ENCODE data around the gene PSMD10.

Gene PSMD10, protein sequence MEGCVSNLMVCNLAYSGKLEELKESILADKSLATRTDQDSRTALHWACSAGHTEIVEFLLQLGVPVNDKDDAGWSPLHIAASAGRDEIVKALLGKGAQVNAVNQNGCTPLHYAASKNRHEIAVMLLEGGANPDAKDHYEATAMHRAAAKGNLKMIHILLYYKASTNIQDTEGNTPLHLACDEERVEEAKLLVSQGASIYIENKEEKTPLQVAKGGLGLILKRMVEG

DNA sequence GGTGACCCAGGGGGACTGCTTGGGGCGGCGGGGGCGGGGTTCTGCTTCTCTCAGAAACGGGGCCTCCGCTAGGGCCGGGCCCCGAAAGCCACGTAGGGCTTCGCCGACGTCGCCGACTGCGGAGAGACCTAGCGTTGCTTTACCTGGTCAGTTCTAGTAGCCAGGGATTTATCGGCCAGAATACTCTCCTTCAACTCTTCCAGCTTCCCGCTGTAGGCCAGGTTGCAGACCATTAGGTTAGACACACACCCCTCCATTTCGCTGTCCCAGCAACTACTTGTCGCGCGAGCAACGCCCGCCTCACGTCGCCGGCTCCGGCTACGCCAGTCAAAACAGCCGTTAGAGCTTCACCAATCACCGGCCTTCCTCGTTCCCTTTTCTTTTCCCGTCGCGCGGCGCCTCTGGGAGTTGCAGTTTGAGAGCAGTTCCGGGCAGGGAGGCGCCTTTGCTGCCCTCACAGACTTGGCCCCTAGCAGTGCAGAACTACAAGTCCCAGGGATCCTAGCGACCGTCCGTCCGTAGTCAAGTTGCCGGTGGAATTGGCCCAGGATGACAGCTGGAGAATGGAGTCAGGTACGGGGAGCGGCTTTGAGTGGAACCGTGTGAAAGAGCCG, at the start of gene PSMD10, which contains the start of gene ATG4A:
TSS of gene PSMD10 (minus strand) at position 279 of the 614 bp plus-strand sequence. CDS start at position 257, 22 bp downstream.
TSS of gene ATG4A (plus strand) at position 515 of the 614 bp plus-strand sequence. CDS start at position 564, 49 bp downstream.
- Mint-ChIP-seq H3K9me3 (no peaks in the 10 kb centered on the region), H3K4me3 (no peak within 1 kb of the TSS), H3K27ac (no peak within 1 kb of the TSS), H3K27me3 (ENCODE audit: low read depth, poor library complexity) (peaks cover 16% of the 10 kb centered on the region), H3K4me1 (peaks cover 17% of the 10 kb centered on the region), H3K36me3 (ENCODE audit: low read depth) (peaks cover 18% of the 10 kb centered on the region)
- TF ChIP-seq CTCF (IDR thresholded peaks at IDR 0.05) = no peak
- DNase-seq = peak; percentile 94

DNA sequence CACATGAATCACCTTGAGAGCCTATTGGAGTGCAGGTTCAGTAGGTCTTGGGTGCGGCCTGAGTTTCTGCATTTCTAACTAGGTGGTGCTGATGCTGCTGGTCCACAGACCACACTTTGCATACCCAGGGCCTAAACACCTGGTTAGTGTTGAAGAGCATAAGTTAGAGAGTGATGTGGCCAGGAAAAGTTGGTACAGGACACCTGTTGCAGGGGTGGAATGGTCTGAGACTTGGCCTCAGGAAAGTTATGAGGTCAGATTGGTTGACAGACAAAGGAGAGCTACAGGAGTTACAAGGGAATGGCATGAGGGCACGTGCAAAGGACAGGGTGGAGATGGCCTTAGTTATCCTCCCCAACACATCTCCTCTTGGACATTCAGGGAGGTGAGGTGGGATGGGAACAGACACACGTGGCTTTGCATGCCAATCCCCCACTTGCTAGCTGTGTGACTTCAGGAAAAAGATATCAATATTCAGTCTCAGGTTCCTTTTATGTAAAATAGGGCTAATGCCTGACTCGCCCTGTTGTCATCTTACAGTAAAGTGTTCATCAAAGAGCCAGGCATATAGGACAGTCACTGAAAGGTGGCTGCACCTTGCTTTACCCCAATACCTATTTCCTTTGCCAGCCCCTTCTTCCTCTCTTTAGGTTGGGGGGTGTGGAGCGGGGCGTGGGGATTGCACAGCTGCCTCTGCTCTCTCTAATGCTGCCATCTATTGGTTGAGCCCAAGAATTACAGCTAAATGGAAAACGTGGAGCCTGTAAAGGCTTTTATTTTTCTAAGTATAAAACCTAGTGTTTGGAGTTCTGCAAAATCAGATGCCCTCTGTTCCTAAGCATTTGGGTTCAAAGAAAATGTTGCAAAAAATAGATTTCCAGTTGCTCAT, 47.7 kb upstream of the PSMD10 start:
- Mint-ChIP-seq H3K4me1 (no peaks in the 10 kb centered on the region), H3K36me3 (ENCODE audit: low read depth) (peaks cover 23% of the 10 kb centered on the region), H3K9me3 (no peaks in the 10 kb centered on the region), H3K27ac (no peak overlapping the region), H3K27me3 (ENCODE audit: low read depth, poor library complexity) (no peaks in the 10 kb centered on the region), H3K4me3 (no peak overlapping the region)
- DNase-seq = no peak
- TF ChIP-seq CTCF (IDR thresholded peaks at IDR 0.05) = peak; percentile 28

- no peak for TF ChIP-seq CTCF (IDR thresholded peaks at IDR 0.05)
- Mint-ChIP-seq H3K4me3 (no peak overlapping the region), H3K27ac (no peak overlapping the region), H3K36me3 (ENCODE audit: low read depth) (peaks cover 31% of the 10 kb centered on the region), H3K27me3 (ENCODE audit: low read depth, poor library complexity) (peaks cover 11% of the 10 kb centered on the region), H3K4me1 (peaks cover 4% of the 10 kb centered on the region), H3K9me3 (no peaks in the 10 kb centered on the region)
- DNase-seq = no peak
These were observed 43.4 kb upstream of the PSMD10 start for GRCh38 chrX:108134724-108135123.

DNA sequence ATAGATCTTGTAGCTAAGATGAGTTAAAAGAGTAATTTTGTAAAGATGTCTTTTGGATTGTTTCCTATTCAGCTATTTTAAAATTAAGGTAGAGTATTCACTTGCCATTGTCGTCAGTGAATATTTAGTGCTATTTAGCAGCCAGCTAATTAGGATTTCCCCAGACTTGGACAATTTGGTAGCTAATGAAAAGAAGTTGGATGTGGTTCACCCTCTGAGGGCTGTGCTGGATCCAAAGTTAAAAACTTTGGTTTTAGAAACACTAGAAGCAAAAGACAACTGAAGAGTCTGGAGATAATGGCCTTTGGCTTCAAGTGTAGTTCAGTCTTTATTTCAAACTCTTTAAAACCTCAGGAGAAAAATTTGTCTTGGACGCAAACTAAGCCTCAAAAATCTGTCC, 41.5 kb upstream of the PSMD10 start:
- Mint-ChIP-seq H3K9me3 (no peaks in the 10 kb centered on the region), H3K27ac (no peak overlapping the region), H3K36me3 (ENCODE audit: low read depth) (peaks cover 33% of the 10 kb centered on the region), H3K4me3 (no peak overlapping the region), H3K27me3 (ENCODE audit: low read depth, poor library complexity) (peaks cover 11% of the 10 kb centered on the region), H3K4me1 (peaks cover 4% of the 10 kb centered on the region)
- no peak for DNase-seq
- TF ChIP-seq CTCF (IDR thresholded peaks at IDR 0.05) = no peak

DNA sequence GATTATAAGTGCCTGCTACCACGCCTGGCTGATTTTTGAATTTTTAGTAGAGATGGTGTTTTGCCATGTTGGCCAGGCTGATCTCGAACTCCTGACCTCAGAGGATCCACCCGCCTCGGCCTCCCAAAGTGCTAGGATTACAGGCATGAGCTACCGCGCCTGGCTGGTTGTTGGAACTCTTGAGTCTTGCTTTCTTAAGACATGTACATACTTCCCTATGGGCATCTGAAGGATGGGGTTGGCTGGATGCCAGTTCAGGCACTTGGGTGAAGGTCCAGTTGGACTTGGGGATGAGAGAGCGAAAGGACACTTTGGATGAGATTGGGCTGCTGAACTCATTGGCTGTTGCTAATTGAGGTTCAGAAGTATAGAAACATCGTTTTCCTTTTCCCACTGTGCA, 40.7 kb upstream of the PSMD10 start:
- Mint-ChIP-seq H3K4me1 (peaks cover 6% of the 10 kb centered on the region), H3K9me3 (no peaks in the 10 kb centered on the region), H3K4me3 (no peak overlapping the region), H3K27me3 (ENCODE audit: low read depth, poor library complexity) (peaks cover 11% of the 10 kb centered on the region), H3K27ac (peak overlapping the region; percentile 77), H3K36me3 (ENCODE audit: low read depth) (peaks cover 40% of the 10 kb centered on the region)
- no peak for TF ChIP-seq CTCF (IDR thresholded peaks at IDR 0.05)
- DNase-seq = no peak
